Kidney glomerular epithelial cell (primary cell): ENCODE measurements around the gene COL4A5.
A peak's percentile ranks its signal among the peaks of the same experiment; 100 is the strongest.
"Not testable (repeated sequence)": the region's sequence is repeated elsewhere in the genome, so short reads cannot be mapped to it uniquely, and the experiment has no call there.

ENCODE experiments used
- DNase-seq: peaks from one replicate; lab custom pipeline; 2025; lab: John Stamatoyannopoulos, UW

COL4A5 gene

DNA sequence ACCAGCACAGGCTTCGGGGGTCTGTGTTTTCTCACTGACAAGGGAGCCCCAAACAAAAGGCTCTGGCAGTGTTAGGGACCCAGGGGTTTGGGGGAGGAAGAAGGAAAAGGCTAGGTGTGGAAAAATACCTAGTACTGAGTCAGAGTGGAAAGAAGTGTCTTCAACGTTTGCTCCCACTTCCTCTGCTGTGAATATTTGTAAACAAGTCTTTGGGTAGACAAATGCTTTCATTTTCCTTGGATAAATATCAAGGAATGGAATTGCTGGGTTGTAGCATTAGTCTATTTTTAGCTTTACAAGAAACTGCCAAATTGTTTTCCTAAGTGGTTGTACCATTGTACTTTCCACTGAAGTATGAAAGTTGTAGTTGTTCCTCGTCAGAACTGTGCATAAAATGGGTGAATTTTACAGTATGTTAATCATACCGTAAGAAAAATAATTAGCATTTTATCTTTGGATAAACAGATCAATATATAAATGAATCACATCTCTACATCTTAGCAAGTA is 17.4 kb downstream of the COL4A5 start:
- DNase-seq, result no peak

DNA sequence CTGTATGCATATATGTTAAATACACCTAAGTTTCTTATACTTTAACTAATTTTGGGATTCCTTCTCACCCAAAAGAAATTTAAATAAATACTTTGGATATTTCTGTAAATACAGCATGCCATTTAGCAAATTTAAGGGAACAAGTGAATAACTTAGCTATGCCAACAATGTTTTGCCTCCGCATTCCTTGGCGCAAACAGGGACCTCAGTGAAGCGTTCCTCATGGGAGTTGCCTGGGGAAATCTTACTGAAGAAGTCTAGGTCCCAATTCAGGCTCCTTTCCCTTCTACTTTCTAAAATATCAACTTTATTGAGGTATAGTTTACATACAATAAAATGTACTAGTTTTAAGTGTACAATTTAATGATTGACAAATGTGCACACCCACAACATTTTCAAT is 25.0 kb downstream of the COL4A5 start:
- peak; percentile 17 for DNase-seq

- no peak for DNase-seq
These were observed 28.8 kb downstream of the COL4A5 start for GRCh38 chrX:108468486-108468885.

GRCh38 chrX:108473979-108474378 is 34.3 kb downstream of the COL4A5 start:
- no peak for DNase-seq

DNA sequence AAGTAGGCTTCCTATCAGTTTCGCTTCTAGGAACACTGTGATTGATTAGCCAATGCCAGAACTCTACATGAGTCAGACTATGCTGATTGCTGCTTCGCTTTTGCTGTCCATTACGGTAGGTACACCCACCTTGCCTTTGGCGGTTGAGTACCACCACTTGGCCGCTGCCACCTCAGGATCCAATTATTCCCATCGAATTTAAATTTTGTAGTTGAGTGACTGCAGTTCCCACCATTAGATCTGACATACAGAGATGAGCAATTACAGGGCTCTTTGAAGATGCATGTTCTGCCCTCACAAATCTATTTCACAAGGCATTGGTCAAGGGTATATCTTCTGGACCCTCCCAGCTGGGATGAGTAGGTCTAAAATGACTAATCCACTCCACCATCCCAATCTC is 41.9 kb downstream of the COL4A5 start:
- DNase-seq, result not testable (repeated sequence)

DNA sequence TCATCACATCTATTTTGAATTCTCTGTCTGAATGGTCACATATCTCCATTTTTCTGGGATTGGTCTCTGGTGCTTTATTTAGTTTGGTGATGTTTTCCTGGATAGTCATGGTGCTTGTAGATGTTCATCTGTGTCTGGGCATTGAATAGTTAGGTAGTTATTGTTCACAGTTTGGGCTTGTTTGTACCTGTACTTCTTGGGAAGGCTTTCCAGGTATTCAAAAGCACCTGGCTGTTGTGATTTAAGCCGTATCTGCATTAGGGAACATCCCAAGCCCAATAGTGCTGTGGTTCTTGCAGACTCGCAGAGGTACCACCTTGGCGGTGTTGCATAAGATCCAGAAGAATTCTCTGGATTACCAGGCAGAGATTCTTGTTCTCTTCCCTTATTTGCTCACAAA is 44.6 kb downstream of the COL4A5 start:
- DNase-seq, result no peak

GRCh38 chrX:108485960-108486359 is 46.3 kb downstream of the COL4A5 start:
- no peak for DNase-seq

- no peak for DNase-seq
These were observed 54.9 kb downstream of the COL4A5 start for GRCh38 chrX:108494406-108495090.

DNA sequence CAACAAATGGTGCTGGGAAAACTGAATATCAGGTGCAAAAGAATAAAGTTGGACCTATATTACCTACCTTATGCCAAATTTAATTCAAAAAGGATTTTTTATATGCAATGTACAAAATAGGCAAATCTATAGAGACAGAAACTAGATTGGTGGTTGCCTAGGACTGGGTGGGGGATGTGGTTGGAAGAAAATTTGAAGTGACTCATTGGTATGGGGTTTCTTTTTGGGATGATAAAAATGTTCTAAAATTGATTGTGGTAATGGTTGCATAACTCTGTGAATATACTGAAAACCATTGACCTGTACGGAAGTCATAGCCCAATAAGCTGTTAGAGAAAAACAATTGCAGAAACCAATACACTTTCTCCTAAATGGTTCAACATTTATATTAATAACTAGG is 72.1 kb downstream of the COL4A5 start:
- DNase-seq, result no peak

DNA sequence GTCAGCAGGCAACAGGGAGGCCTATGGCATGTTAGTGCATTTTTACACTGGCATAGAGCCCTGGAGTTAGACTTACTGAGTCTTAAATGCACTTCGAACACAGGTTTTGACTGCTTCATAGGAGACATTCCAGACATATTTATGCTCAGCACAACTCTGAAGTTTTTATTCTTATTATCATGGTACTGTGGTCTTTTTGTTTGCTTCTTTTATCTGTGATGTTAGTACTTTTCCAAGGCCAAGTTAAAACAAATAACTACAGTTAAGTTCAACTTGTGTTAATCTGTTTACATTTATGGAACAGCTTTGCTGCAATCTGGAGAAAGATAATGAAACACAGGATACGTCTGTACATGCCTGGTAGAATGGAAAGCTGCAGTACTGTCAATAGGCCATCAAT is 76.5 kb downstream of the COL4A5 start:
- DNase-seq, result no peak

- no peak for DNase-seq
These were observed 88.1 kb downstream of the COL4A5 start for GRCh38 chrX:108527724-108528123.

DNA sequence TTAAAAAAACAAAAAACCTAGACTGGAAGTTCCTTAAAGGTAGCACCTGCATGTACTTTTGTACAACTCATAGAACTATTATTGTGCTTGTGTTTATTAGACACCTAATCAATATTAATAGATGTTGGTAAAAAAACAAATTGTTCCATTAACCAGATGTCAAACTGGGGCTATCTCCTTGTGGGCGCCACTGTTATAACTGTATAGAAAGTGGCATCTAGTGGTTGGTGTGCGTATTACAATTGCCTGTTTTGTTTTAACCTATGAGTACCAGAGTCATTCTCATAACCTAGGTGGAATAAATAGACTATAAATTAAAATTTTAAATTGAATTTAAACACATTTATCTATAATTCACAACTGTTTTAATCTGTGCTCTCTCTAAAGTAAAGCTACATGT is 97.4 kb downstream of the COL4A5 start:
- DNase-seq, result peak; percentile 2

DNA sequence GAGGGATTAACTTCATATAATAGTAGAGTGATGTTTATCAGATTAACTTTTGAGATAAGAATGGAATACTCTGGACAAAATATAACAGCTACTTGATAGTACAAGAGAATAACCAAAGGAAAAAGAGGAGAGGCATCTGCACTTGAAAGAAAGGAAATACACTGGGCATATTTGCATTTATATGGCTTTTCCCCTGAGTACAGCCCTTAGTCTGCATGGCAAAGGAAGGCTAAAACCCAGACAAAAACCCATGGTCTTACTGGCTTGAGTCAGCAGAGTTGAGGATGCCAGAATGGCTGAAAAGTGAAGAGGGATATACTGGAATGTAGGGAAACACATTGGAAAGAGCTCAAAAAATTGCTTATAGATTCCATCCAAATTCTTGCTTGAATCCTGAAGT is 101.6 kb downstream of the COL4A5 start:
- DNase-seq, result no peak

- no peak for DNase-seq
These were observed 117.9 kb downstream of the COL4A5 start for GRCh38 chrX:108557580-108557979.

- no peak for DNase-seq
These were observed 118.6 kb downstream of the COL4A5 start for GRCh38 chrX:108558217-108558616.

GRCh38 chrX:108573136-108573535 is 133.5 kb downstream of the COL4A5 start:
- no peak for DNase-seq

- no peak for DNase-seq
These were observed 142.5 kb downstream of the COL4A5 start for GRCh38 chrX:108582151-108582550.

- DNase-seq, result no peak
These were observed 145.1 kb downstream of the COL4A5 start for GRCh38 chrX:108584617-108585211.

DNA sequence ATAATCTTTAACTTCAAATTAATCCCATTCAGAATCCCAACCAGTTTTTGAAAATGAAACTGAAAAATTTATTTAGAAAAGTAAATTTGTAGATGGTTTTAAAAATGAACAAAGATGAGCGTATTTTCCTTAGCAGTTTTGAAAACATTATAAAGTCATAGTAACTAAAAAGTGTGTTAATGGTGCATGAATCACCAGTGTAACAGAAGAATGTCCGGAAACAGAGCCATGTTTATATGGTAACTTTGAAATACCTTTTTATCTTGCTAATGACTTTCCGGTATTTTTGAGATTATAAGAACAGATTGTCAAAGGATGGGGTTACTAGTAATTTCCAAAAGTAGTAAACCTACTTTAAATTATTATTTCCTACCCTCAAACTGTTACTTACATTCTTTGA is 150.9 kb downstream of the COL4A5 start:
- no peak for DNase-seq

DNA sequence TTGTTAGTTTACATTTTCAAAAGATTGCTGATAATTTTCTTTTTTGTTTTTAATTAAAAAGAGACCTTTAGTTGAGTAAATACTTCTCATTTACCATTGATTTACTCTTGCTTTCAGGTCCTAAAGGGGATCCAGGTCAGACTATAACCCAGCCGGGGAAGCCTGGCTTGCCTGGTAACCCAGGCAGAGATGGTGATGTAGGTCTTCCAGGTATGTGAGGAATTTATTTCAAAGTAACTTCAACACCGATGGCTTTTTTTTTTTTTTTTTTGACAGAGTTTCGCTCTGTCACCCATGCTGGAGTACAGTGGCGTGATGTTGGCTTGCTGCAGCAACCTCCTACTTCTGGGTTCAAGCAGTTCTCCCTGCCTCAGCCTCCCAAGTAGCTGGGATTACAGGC is 161.6 kb downstream of the COL4A5 start:
- peak; percentile 0 for DNase-seq

- no peak for DNase-seq
These were observed 170.5 kb downstream of the COL4A5 start for GRCh38 chrX:108610141-108610540.

- no peak for DNase-seq
These were observed 175.0 kb downstream of the COL4A5 start for GRCh38 chrX:108614616-108615015.

DNA sequence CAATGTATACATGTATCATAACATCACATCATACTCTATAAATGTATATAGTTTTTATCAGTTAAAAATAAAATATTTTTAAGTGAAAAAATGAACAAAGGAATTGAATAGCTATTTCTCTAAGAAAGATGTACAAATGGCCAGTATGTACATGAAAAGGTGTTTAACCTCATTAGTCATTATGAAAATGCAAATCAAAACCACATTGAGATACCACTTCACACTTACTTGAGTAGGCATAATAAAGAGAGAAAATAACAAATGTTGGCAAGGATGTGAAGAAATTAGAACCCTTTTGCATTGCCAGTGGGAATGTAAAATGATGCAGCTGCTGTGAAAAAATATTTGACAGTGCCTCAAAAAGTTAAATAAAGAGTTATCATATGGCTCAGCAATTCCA is 201.2 kb downstream of the COL4A5 start:
- DNase-seq, result no peak
